Stomach (tissue), 4 donors: ENCODE data around the gene DNAH3.

Source experiments
- EP300 ChIP-seq: sonication (generic); formaldehyde crosslinking; IDR thresholded peaks from one replicate; pipeline ENCODE4 v1.6.1; 2017; ENCODE audit warnings: antibody characterized with exemption
- POLR2AphosphoS5 ChIP-seq, 3 donors: sonication (generic); formaldehyde crosslinking; IDR thresholded peaks; one replicate each; pipeline ENCODE4 v1.6.1; 2016; ENCODE audit warnings: antibody characterized with exemption in 3 of 3
- TF ChIP-seq, protein P1 (sequence below), 7 experiments: fragments of 450-650 bp in 4 of 7; fragments of 200-600 bp in 3 of 7; sonication (generic) in 3 of 7; IDR thresholded peaks; one replicate each; pipeline ENCODE4 v1.5.1; 2016 to 2019; ENCODE audit warnings: antibody characterized with exemption in 7 of 7, control low read depth in 2 of 7, mild to moderate bottlenecking in 1 of 7

DNA sequence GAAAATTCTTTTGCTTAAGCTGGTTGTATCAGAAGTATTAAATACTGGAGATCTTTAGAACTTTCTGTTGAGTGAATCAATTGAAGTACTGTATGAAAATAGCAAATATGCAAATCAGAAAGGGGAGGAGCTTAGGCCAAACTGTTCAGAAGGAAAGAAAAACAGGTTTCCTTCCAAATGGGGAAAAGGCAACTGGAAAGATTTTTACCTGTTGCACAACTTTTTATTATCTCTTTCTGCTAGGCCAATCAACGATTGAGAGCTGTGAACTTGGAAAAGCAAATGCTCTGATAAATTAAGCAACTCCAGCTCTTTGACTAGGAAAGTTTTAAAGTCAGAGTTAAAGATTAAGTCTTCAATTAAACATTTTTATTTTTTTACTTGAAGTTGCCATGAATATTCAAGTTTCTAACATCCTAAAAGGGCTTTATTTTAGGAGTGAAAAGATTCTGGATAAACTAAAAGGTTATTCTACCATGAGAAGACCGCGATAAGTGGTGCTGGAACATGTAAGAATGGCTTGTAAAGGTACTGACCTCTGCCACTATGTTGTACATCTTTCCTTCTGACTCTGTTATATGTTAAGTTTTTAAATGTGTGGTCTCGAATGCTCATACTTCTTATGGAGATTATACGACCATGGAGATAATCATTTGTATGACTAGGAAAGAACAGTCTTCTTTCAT lies 266.9 kb downstream of the DNAH3 start:
- TF ChIP-seq POLR2AphosphoS5 (IDR thresholded peaks at IDR 0.05): no peak
- TF ChIP-seq, protein P1, sequence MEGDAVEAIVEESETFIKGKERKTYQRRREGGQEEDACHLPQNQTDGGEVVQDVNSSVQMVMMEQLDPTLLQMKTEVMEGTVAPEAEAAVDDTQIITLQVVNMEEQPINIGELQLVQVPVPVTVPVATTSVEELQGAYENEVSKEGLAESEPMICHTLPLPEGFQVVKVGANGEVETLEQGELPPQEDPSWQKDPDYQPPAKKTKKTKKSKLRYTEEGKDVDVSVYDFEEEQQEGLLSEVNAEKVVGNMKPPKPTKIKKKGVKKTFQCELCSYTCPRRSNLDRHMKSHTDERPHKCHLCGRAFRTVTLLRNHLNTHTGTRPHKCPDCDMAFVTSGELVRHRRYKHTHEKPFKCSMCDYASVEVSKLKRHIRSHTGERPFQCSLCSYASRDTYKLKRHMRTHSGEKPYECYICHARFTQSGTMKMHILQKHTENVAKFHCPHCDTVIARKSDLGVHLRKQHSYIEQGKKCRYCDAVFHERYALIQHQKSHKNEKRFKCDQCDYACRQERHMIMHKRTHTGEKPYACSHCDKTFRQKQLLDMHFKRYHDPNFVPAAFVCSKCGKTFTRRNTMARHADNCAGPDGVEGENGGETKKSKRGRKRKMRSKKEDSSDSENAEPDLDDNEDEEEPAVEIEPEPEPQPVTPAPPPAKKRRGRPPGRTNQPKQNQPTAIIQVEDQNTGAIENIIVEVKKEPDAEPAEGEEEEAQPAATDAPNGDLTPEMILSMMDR (IDR thresholded peaks at IDR 0.05): no peak
- TF ChIP-seq EP300: no peak
